ENCODE measurements around the gene SLC22A23. TPM values are rescaled to one million over a fixed set of nuclear protein-coding genes. Genes with fewer than 3 reads are reported as not detected.

SLC22A23 gene
- polyA plus RNA-seq, 4 donors, result 9.5 to 38.3 (median 15.0) TPM

DNA sequence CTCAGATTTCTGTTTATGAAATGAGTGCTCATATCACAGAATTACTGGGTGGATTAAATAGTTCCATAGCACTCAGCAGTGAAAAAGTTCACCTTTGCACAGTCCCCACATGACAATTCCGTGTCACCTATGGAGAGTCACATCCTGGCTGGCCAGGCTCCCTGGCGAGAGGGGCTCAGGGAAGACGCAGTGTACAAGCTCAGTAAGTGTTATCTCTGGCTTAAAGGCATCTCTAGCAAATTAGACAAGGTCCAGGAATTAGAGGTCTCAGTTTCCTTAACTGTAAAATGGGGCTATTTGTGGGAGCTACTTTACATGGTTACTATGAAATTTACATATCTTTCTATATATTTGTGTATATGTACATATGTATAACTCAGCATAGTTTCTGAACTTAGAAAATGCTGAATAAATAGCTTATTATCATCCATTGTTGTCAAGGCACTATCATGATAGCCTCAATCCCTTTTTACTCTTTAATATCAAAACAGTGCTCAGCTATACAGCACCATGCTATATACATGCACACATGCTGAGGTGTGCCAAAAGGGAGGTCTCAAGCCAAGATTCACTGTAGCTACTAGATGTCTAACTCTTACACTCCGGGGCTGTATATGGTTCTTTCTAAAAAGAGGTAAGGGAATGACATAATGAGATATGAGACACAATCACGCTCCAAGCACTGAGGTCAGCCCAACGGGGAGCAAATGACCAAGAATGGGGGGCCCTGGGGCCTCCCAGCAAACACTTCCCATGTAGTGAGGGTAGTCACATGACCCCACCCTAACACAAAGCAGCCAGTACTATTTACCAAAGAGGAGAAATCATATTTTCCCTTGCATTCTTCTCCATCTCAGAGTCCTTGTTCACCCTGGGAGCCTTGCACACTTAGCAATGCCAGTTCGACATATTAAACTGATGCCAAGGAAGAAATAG is 59.4 kb downstream of the SLC22A23 start:
- Histone ChIP-seq H3K9me3 (ENCODE audit: control insufficient read depth in 2 of 2, insufficient read depth in 1 of 2, low read depth in 1 of 2, low read length in 1 of 2) (no peaks in the 10 kb centered on the region), H3K4me3 (ENCODE audit: low read depth in 1 of 3, low read length in 3 of 3) (no peak overlapping the region), H3K36me3 (ENCODE audit: control insufficient read depth in 3 of 3, insufficient read depth in 2 of 3, low read depth in 1 of 3, low read length in 3 of 3) (peaks cover 0 to 18% (median 2%) of the 10 kb centered on the region in 3 donors), H3K4me1 (ENCODE audit: control insufficient read depth in 3 of 3, insufficient read depth in 2 of 3, low read depth in 1 of 3, low read length in 2 of 3) (peaks cover 13 to 68% (median 30%) of the 10 kb centered on the region in 3 donors), H3K27ac (ENCODE audit: low read depth in 1 of 3, low read length in 2 of 3) (peak overlapping the region in 2 of 3 donors; percentile 30 to 80), H3K27me3 (ENCODE audit: control insufficient read depth in 3 of 3, insufficient read depth in 3 of 3, low read length in 3 of 3) (no peaks in the 10 kb centered on the region)
- 54 to 71% (median 60%) methylated on average over 7 of the region's 7 CpGs for WGBS, 3 donors
- FAIRE-seq, result no peak
- peak; percentile 59 to 79 for DNase-seq

DNA sequence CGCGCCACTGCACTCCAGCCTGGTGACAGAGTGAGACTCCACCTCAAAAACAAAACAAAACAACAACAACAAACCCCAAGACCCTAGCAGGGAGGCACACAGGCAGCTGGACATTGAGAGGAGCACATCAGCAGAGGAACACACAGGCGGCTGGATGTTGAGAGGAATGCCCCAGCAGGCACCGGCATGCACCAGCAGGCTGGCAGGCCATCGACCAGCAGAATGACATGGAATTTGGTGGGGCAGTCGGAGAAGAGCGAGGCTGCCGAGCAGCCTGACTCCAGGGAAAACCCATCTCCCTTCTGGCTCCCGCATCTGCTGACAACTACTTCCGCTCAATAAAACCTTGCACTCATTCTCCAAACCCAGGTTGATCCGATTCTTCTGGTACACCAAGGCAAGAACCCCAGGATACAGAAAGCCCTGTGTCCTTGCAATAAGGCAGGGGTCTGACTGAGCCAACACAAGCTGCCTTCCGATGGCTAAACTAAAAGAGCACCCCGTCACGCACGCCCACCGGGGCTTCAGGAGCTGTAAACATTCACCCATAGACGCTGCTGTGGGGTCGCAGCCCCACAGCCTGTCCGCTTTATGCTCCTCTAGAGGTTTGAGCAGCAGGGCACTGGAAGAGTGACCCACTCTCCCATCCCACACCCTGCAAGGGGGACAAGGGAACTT is 60.2 kb downstream of the SLC22A23 start:
- DNase-seq (no peak), FAIRE-seq (no peak)
- H3K4me1 ChIP-seq (ENCODE audit: control insufficient read depth in 3 of 3, insufficient read depth in 2 of 3, low read depth in 1 of 3, low read length in 2 of 3), result peaks cover 12 to 63% (median 29%) of the 10 kb centered on the region in 3 donors

DNA sequence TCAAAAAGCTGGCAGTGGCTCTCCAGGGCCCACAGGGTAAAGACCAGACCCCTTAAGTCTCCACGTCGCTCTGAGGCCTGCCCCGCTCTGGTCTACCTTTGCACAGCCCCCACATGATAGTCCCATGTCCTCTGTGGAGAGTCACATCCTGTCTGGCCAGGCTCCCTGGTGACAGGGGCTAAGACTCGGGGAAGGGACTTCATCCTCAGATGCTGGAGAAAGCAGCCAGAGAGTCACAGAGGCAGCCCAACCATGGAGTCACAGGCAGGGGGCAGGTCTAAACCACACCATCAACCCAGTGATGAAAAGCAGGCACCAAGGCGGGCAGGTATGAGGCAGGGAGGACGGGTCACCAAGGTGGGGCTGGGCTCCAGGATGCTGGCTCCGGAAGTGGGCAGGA is 62.2 kb downstream of the SLC22A23 start:
- DNase-seq (no peak), FAIRE-seq (no peak)
- Histone ChIP-seq H3K4me1 (ENCODE audit: control insufficient read depth in 3 of 3, insufficient read depth in 2 of 3, low read depth in 1 of 3, low read length in 2 of 3) (peaks cover 12 to 49% (median 29%) of the 10 kb centered on the region in 3 donors), H3K27ac (ENCODE audit: low read depth in 1 of 3, low read length in 2 of 3) (no peak overlapping the region), H3K4me3 (ENCODE audit: low read depth in 1 of 3, low read length in 3 of 3) (no peak overlapping the region), H3K27me3 (ENCODE audit: control insufficient read depth in 3 of 3, insufficient read depth in 3 of 3, low read length in 3 of 3) (no peaks in the 10 kb centered on the region), H3K36me3 (ENCODE audit: control insufficient read depth in 3 of 3, insufficient read depth in 2 of 3, low read depth in 1 of 3, low read length in 3 of 3) (peaks cover 0 to 24% (median 3%) of the 10 kb centered on the region in 3 donors), H3K9me3 (ENCODE audit: control insufficient read depth in 2 of 2, insufficient read depth in 1 of 2, low read depth in 1 of 2, low read length in 1 of 2) (no peaks in the 10 kb centered on the region)
- 85 to 93% (median 89%) methylated on average over 7 of the region's 7 CpGs for WGBS, 3 donors

More for the DNA sequence above, 60.2 kb downstream of the SLC22A23 start:
- 92 to 94% (median 94%) methylated on average over 19 of the region's 19 CpGs for WGBS, 3 donors
- H3K27ac ChIP-seq (ENCODE audit: low read depth in 1 of 3, low read length in 2 of 3), result peak overlapping the region in 2 of 3 donors; percentile 30 to 80
- H3K36me3 ChIP-seq (ENCODE audit: control insufficient read depth in 3 of 3, insufficient read depth in 2 of 3, low read depth in 1 of 3, low read length in 3 of 3), result peaks cover 0 to 19% (median 2%) of the 10 kb centered on the region in 3 donors
- H3K27me3 ChIP-seq (ENCODE audit: control insufficient read depth in 3 of 3, insufficient read depth in 3 of 3, low read length in 3 of 3), result no peaks in the 10 kb centered on the region
- H3K9me3 ChIP-seq (ENCODE audit: control insufficient read depth in 2 of 2, insufficient read depth in 1 of 2, low read depth in 1 of 2, low read length in 1 of 2), result no peaks in the 10 kb centered on the region
- H3K4me3 ChIP-seq (ENCODE audit: low read depth in 1 of 3, low read length in 3 of 3), result no peak overlapping the region

DNA sequence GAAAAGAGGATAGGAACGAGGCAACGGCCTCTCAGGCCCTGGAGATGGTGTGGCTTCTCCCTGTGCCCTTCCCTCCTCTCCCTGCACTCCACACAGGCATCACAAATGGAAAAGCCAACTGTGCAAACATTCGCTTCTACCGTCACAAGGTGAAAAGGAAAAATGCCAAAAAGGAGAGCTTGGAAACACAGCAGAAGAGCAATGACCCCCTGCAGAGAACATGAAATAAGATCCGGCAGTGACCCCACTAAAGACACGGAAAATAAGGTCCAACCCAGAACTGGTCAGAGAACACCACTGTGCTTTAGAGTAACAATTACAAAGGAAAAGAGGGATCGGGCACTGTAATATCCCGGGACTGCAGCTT is 63.0 kb downstream of the SLC22A23 start:
- H3K36me3 ChIP-seq (ENCODE audit: control insufficient read depth in 3 of 3, insufficient read depth in 2 of 3, low read depth in 1 of 3, low read length in 3 of 3), result peaks cover 0 to 27% (median 4%) of the 10 kb centered on the region in 3 donors
- peaks cover 9 to 42% (median 29%) of the 10 kb centered on the region in 3 donors for H3K4me1 ChIP-seq (ENCODE audit: control insufficient read depth in 3 of 3, insufficient read depth in 2 of 3, low read depth in 1 of 3, low read length in 2 of 3)
- H3K27ac ChIP-seq (ENCODE audit: low read depth in 1 of 3, low read length in 2 of 3), result peak overlapping the region in 2 of 3 donors; percentile 25 to 75
- H3K9me3 ChIP-seq (ENCODE audit: control insufficient read depth in 2 of 2, insufficient read depth in 1 of 2, low read depth in 1 of 2, low read length in 1 of 2), result no peaks in the 10 kb centered on the region
- H3K4me3 ChIP-seq (ENCODE audit: low read depth in 1 of 3, low read length in 3 of 3), result no peak overlapping the region
- WGBS, 3 donors, result 82 to 89% (median 89%) methylated on average over 8 of the region's 8 CpGs
- no peaks in the 10 kb centered on the region for H3K27me3 ChIP-seq (ENCODE audit: control insufficient read depth in 3 of 3, insufficient read depth in 3 of 3, low read length in 3 of 3)
- FAIRE-seq (no peak), DNase-seq (no peak)

DNA sequence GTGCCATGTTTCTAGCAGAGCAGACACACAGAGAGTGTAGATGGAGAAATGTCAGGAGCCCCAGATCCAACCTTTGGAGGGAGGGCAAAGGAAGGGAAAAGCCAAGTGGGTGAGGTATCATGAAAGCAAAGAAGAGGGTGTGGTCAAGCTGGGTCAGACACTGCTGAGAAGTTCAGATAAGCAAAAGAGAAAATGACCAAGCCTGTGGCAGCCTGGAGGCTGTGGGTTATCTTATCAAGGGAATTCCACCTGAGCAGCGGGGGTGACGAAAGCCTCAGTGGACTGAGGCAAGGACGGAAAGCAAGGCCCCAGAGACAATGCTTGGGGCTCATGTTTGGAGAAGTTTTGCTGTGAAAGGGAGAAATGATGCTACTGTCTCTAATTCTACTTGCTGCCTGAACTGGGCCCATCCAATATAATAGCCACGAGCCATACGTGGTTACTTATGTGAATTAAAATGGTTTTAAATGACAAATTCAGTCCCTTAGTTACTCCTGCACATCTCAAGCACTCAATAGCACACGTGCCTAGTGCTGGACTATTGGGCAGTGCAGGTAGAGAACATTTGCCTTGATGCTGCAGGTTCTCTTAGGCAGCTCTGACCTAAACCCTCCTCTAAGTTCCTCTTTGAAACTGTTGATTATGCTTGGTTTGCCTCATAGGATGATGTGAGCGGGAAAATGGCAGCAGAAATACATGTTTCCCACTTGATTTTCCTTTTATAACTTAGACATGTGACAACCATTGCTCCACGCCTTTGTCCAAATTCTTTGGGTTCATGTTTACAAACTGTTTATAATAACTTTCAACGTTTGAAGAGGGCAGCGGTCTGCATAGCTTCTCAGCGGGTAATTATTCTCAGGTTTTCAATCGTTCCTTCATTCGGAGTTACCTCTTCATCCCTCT is 63.7 kb downstream of the SLC22A23 start:
- Histone ChIP-seq H3K9me3 (ENCODE audit: control insufficient read depth in 2 of 2, insufficient read depth in 1 of 2, low read depth in 1 of 2, low read length in 1 of 2) (no peaks in the 10 kb centered on the region), H3K27ac (ENCODE audit: low read depth in 1 of 3, low read length in 2 of 3) (peak overlapping the region; percentile 3 to 75 (median 61)), H3K4me1 (ENCODE audit: control insufficient read depth in 3 of 3, insufficient read depth in 2 of 3, low read depth in 1 of 3, low read length in 2 of 3) (peaks cover 9 to 36% (median 28%) of the 10 kb centered on the region in 3 donors), H3K36me3 (ENCODE audit: control insufficient read depth in 3 of 3, insufficient read depth in 2 of 3, low read depth in 1 of 3, low read length in 3 of 3) (peaks cover 0 to 23% (median 4%) of the 10 kb centered on the region in 3 donors), H3K27me3 (ENCODE audit: control insufficient read depth in 3 of 3, insufficient read depth in 3 of 3, low read length in 3 of 3) (no peaks in the 10 kb centered on the region), H3K4me3 (ENCODE audit: low read depth in 1 of 3, low read length in 3 of 3) (no peak overlapping the region)
- DNase-seq, result peak; percentile 80 to 88
- no peak for FAIRE-seq
- 59 to 70% (median 59%) methylated on average over 13 of the region's 13 CpGs for WGBS, 3 donors

DNA sequence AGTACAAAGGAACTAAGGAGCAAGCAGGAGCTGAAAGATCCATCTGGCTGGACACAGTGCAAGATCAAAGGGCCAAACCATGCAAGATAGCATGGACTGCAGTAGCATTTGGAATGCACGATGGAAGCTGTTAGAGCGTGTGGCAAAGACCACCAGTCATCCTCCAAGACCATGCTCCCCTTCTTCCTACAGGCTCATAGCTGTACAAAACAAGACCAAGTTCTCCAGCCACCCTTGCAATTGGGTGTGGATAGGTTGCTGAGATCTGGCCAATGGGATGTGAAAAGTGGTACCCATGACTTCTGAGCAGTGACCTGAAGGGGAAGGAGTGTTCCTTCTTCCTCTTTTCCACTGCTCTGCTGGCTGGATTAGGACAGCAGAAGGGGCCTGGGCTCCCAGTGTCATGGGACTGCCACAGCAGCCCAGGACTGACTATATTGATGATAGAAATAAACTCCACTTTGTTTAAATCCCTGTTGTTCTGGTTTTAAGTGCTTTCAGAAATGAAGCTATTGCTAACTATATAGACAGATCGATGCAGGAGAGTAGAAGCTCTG is 64.9 kb downstream of the SLC22A23 start:
- no peaks in the 10 kb centered on the region for H3K27me3 ChIP-seq (ENCODE audit: control insufficient read depth in 3 of 3, insufficient read depth in 3 of 3, low read length in 3 of 3)
- no peak for FAIRE-seq
- peak overlapping the region in 1 of 3 donors; percentile 75 for H3K27ac ChIP-seq (ENCODE audit: low read depth in 1 of 3, low read length in 2 of 3)
- H3K9me3 ChIP-seq (ENCODE audit: control insufficient read depth in 2 of 2, insufficient read depth in 1 of 2, low read depth in 1 of 2, low read length in 1 of 2), result no peaks in the 10 kb centered on the region
- H3K36me3 ChIP-seq (ENCODE audit: control insufficient read depth in 3 of 3, insufficient read depth in 2 of 3, low read depth in 1 of 3, low read length in 3 of 3), result peaks cover 0 to 33% (median 4%) of the 10 kb centered on the region in 3 donors
- H3K4me1 ChIP-seq (ENCODE audit: control insufficient read depth in 3 of 3, insufficient read depth in 2 of 3, low read depth in 1 of 3, low read length in 2 of 3), result peaks cover 4 to 24% (median 22%) of the 10 kb centered on the region in 3 donors
- DNase-seq, result no peak
- 90 to 93% (median 92%) methylated on average over 3 of the region's 3 CpGs for WGBS, 3 donors
- H3K4me3 ChIP-seq (ENCODE audit: low read depth in 1 of 3, low read length in 3 of 3), result no peak overlapping the region

DNA sequence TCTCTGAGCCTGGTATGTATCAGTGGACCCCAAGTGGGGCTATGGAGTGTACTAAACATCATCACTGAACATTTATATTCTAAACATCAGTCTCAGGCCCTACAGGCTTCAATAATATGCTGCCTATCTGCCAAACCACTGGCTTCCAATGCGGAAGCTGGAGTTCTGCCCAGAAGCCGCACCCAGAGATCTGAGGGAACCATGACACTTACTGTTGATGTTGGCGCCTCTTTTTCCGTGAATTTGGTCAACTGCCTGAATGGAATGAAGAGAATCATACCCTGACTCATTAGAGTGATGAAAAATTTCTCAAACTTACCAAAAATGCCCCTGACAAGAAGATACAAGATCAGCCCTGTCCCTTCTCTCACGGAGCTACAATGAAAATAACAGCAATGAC is 66.2 kb downstream of the SLC22A23 start:
- no peak for FAIRE-seq
- DNase-seq, result peak in 1 of 2 donors; percentile 86
- H3K27ac ChIP-seq (ENCODE audit: low read depth in 1 of 3, low read length in 2 of 3), result peak overlapping the region in 2 of 3 donors; percentile 41 to 43
- H3K36me3 ChIP-seq (ENCODE audit: control insufficient read depth in 3 of 3, insufficient read depth in 2 of 3, low read depth in 1 of 3, low read length in 3 of 3), result peaks cover 0 to 42% (median 4%) of the 10 kb centered on the region in 3 donors
- no peaks in the 10 kb centered on the region for H3K27me3 ChIP-seq (ENCODE audit: control insufficient read depth in 3 of 3, insufficient read depth in 3 of 3, low read length in 3 of 3)
- WGBS, 3 donors, result 30 to 59% (median 39%) methylated on average over 5 of the region's 5 CpGs
- H3K4me3 ChIP-seq (ENCODE audit: low read depth in 1 of 3, low read length in 3 of 3), result no peak overlapping the region
- H3K4me1 ChIP-seq (ENCODE audit: control insufficient read depth in 3 of 3, insufficient read depth in 2 of 3, low read depth in 1 of 3, low read length in 2 of 3), result peaks cover 4 to 27% (median 15%) of the 10 kb centered on the region in 3 donors
- no peaks in the 10 kb centered on the region for H3K9me3 ChIP-seq (ENCODE audit: control insufficient read depth in 2 of 2, insufficient read depth in 1 of 2, low read depth in 1 of 2, low read length in 1 of 2)
